ENCODE data around the gene PARD6G.

DNA sequence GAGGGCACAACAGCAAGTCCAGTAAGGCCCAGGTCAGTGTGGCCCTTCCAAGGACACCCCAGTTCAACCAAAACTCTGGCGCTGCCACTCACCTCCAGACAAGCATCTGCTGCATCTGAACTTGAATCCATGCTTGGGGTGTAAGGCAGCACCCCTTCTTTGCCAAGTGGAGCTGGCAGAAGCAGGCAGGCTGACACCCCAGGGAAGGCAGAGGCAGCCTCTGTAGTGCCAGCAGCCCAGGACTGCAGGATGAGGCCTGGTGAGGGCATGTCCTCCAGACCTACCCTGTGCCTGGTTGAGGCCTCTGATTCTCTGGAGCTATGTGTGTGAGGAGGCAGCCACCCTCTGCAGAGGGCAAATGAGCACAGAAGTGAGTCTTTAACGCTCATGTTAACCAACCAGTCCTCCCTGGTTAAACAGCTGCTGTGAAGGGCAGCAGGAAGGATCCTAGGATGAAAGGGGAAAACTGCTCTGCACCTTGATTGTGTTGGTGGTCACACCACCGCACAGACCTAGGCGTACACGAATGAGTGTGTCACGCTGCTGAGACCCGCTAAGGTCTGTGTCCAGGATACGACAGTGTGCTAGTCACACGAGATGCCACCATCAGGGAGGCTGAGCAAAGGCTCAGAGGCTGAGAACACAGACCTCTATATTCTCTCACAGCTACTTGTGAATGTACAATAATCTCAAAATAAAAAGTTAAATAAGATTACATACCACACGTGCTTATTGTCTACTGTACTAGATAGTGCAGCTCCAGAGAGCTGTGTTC lies 2.2 kb downstream of the PARD6G start:
- no peak for TF ChIP-seq SMC3 (IDR thresholded peaks at IDR 0.05; ENCODE audit: borderline replicate concordance, low read length)
- TF ChIP-seq POLR2AphosphoS2 (IDR thresholded peaks at IDR 0.05; ENCODE audit: low read depth, low read length) = no peak
- no peak for TF ChIP-seq DPF2 (IDR thresholded peaks at IDR 0.05)
- TF ChIP-seq, protein P1, sequence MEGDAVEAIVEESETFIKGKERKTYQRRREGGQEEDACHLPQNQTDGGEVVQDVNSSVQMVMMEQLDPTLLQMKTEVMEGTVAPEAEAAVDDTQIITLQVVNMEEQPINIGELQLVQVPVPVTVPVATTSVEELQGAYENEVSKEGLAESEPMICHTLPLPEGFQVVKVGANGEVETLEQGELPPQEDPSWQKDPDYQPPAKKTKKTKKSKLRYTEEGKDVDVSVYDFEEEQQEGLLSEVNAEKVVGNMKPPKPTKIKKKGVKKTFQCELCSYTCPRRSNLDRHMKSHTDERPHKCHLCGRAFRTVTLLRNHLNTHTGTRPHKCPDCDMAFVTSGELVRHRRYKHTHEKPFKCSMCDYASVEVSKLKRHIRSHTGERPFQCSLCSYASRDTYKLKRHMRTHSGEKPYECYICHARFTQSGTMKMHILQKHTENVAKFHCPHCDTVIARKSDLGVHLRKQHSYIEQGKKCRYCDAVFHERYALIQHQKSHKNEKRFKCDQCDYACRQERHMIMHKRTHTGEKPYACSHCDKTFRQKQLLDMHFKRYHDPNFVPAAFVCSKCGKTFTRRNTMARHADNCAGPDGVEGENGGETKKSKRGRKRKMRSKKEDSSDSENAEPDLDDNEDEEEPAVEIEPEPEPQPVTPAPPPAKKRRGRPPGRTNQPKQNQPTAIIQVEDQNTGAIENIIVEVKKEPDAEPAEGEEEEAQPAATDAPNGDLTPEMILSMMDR (IDR thresholded peaks at IDR 0.05 in 2 of 3, conservative IDR thresholded peaks at IDR 0.05 in 1 of 3; ENCODE audit: control insufficient read depth in 2 of 3, extremely low read depth in 1 of 3, insufficient read depth in 1 of 3, low read depth in 3 of 3, low read length in 3 of 3) = no peak
- no peak for TF ChIP-seq FOXM1 (IDR thresholded peaks at IDR 0.05; ENCODE audit: low read depth, low read length)
- TF ChIP-seq BACH1 (IDR thresholded peaks at IDR 0.05; ENCODE audit: borderline replicate concordance) = no peak
- TF ChIP-seq BHLHE40 (IDR thresholded peaks at IDR 0.05; ENCODE audit: borderline replicate concordance in 1 of 2, low read depth in 2 of 2, low read length in 1 of 2) = no peak
- no peak for TF ChIP-seq NFIC (IDR thresholded peaks at IDR 0.05; ENCODE audit: low read depth, low read length)
- TF ChIP-seq EP300 (IDR thresholded peaks at IDR 0.05; ENCODE audit: borderline replicate concordance in 1 of 2, control insufficient read depth in 1 of 2, low read depth in 2 of 2, low read length in 2 of 2) = no peak
- TF ChIP-seq JUND (IDR thresholded peaks at IDR 0.05; ENCODE audit: low read depth, low read length) = no peak
- TF ChIP-seq RCOR1 (conservative IDR thresholded peaks at IDR 0.05; ENCODE audit: low read depth, low read length) = no peak

All from GM12878 (cell line).